ENCODE results near the gene KIAA1191.

Gene KIAA1191

GRCh38 chr5:176389135-176390123 lies 27.9 kb upstream of the KIAA1191 start:
- peak; percentile 56 for DNase-seq

- peak; percentile 82 for DNase-seq
Observed at GRCh38 chr5:176388444-176389134, 27.0 kb upstream of the KIAA1191 start, which contains the start of the genes HIGD2A and NOP16. HIGD2A (plus strand) TSS chr5:176388751; CDS start chr5:176388820, 69 bp downstream. NOP16 (minus strand) TSS chr5:176388598; CDS start chr5:176388539, 59 bp downstream.

GRCh38 chr5:176388003-176388443 lies 26.5 kb upstream of the KIAA1191 start:
- no peak for DNase-seq

DNA sequence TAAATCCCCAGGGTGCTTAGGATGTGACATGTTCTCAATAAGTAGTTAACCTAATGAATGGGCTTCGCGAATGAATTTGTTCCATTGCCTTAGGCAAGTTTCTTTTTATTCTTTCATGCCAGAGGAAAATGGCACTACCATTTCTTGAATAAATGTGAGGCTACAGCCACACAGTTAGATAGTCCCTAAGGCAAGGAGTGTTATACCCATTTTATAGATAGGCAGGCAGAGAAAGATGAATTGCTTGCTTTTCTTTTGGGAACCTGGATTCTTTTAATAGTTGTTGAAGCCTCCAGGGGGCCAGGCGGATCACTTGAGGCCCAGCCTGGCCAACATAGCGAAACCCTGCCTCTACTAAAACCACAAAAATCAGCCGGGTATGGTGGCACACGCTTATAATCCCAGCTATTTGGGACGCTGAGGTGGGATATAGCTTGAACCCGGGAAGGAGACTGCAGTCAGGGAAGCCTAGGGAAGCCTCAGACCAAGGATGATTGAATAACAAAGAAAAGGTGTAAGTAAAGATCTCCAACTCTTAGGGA lies 25.9 kb upstream of the KIAA1191 start:
- no peak for DNase-seq

DNA sequence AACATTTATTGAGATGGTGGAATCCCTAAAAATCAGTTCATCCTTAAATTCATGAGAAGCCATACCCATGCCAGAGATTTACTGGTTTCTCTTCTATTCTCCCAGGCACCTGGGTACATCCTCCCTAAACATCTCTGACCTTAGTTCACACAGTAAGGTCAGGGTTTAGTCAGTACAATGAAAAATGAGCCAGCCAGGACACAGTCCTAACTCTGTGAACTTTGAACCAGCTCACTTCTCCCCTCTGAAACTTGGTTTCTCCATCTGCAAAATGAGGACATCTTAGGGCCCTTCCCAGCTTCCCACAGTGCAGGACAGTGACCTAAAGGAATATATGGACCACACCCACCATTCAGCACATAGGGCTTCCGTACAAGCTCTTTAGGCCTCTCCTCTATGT lies 24.9 kb upstream of the KIAA1191 start:
- no peak for DNase-seq

GRCh38 chr5:176384991-176385390 lies 23.4 kb upstream of the KIAA1191 start:
- DNase-seq = no peak

GRCh38 chr5:176384366-176384930 lies 22.9 kb upstream of the KIAA1191 start:
- DNase-seq = no peak

DNA sequence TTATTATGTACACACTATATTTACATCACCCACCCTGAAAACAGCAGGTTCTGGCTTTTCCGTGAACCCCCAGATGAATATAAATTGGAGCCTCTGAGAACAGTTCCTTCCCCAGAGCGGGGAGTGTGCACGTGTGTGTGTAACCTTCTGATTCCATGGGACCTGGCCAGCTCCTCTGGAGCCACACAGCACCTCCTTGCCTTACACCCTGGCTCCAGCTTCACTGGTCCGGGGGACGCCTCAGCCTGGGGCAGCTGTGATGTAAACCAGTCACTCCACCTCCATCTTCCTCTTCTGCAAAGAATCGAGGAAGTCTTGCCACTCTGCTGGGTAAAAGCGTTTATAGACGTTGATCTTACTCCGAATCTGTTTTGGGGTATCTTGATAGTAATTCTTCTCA lies 22.4 kb upstream of the KIAA1191 start:
- DNase-seq = no peak

- no peak for DNase-seq
Observed at GRCh38 chr5:176383248-176383905, 21.8 kb upstream of the KIAA1191 start.

DNA sequence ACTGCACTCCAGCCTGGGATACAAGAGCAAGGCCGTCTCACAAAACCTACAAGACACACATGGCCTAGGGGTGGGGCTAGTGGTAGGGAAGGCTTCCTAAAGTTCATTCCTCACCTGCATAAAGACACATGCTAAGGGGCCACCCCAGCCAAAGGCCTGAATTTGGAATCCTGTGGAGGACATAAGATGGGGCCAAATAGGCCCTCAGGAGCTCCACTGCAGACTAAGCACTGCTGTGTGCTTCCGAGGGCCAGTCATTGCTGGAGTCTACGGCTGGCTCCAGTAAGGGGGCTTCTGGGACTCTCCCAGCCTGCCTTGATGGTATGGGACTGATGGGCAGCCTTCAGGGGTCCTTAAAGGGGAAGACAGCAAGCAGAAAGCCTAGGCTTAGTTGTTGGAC lies 21.2 kb upstream of the KIAA1191 start:
- DNase-seq = no peak

DNA sequence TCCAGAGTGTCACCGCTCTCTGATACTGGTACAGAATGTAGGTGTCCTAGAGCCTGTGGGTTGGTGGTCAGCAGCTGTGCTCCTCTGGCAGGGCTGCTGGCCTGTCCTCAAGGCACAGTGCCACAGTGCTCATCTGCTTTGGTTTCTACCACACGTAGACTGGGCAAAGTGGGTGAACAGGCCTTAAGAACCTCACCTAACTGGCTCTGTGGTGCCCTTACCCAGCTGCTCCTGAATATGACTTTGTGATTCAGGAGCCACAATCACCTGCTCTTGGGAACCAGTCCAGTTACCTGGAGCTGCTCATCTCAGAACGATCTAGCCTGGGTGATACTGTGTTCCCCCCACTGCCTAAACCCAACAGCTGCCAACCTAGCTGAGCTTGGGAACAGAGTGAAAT lies 20.4 kb upstream of the KIAA1191 start:
- no peak for DNase-seq

DNA sequence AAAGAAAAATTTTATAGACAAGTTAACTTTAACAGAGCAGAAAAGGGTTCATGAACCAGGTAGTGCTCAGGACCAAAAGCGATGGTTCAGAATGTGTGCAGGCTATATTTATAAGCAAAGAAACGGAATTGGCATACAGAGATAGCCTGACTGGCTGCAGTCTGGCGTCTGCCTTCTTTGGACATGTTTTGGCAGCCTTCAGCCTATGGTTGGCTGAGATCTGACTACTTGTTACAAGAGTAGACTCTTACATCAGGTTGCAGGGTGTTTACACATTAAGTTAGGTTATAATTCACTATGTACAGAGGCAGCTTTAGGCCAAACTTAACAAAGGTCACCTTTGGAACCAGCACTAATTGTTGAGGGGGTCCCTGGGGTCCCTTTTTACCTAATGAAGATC lies 19.9 kb upstream of the KIAA1191 start:
- no peak for DNase-seq

- no peak for DNase-seq
Observed at GRCh38 chr5:176379881-176380280, 18.3 kb upstream of the KIAA1191 start.

DNA sequence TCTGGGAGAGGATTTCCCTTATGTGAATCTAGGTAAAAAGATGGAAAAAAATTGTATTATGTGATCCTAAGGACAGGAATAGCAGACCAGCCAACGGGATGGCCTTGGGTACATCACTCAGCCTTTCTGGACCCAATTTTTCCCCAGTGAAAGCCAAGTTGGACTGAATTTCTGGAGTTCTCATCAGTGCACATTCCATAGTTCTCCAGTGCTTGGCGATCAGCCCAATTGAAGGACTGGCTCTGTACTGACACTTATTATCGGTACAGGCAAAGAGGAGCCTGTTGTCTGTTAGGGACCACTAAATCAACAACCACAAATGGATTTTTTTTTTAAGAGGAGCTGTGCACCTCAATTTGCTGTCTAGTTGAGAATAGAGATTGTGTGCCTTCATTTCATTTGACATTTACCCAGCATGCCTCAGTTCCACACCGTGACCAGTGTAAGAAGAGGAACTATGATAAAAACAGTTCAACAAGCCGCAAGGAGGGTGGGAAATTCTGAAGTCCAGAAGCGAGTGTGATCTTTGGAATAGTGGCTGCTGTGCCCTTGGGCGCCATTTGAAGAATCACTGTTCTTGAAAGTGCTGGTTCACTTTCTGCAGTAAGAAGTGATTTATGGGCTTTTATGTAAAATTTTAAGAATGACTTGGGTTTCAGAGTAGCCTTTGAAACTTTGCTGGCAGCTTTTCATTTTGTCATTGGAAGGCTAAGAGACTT lies 11.7 kb upstream of the KIAA1191 start:
- DNase-seq = no peak

DNA sequence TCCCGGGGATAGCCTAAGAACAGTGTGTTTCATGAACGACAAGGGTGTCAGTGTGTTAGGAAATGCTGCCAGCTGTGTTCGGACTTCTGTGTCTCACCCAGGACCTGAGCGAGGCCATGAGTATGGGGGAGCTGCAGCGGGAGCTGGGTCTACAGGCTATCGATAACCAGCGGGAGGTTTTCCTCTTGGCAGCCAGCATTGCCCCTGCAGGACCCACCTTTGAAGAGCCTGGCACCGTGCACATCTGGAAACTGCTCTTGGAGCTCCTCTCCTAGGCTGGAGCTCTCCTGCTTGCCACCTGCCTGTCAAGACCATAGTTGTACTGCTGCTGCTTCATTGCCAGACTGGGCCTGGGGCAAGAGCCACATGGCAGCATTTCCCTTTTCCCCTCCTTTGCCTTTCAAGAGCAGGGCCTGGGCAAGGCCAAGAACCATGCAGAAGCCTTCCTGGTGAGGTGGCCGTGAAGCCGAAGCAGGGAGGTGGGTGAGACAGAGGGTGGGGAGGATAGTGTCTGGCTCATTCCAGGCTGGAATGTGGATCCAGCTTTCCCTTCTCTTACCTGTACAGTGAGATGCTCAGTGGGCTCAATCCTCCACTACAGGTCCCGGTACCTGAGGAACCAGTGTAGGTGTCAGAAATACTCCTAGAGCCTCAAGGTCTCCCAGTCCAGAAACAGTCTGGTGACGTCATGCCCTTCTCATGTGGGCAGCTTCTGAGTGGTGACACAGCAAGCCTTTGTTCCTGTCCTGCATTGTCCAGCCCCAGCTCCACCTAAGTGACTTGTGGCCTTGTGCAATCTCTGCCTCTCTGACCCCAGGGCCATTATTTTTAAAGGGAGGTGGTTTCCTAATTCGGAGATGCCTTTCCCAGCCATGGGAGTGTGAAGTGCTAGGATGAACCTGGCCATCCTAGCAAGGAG lies 10.3 kb upstream of the KIAA1191 start:
- no peak for DNase-seq

DNA sequence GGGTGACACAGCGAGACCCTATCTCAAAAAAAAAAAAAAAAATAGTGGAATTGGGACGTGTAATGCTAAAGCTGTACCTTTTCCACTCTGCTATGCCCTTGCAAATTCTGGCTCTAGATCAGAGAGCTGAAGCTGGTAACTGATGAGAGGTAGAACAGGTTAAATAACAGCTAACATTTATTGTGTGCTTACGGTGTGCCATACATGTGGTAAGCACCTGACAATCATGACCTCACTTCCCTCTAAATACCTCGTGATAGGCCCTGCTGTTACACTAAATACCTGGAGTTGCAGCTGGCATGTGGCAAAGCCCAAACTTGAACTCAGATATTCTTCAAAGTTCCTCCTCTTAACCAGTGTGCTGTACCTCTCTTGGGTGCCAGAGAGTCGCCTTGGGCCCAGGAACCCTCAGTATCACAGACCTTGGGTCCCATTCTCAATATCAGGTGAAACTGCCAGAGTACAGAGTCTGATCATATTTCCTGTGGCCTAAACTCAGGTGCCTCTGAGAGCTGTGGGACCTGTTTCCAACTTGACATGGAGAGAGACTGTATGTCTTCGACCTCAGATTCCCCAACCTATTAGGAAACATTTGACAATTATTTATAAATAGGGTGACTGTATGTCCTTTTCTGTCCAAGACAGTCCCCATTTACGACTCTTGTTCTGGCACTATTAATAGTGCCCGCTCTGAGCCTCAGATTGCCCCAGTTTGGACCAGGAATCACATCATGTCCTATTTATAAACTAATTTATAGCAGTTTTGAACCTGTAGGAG lies 8.6 kb upstream of the KIAA1191 start:
- no peak for DNase-seq

DNA sequence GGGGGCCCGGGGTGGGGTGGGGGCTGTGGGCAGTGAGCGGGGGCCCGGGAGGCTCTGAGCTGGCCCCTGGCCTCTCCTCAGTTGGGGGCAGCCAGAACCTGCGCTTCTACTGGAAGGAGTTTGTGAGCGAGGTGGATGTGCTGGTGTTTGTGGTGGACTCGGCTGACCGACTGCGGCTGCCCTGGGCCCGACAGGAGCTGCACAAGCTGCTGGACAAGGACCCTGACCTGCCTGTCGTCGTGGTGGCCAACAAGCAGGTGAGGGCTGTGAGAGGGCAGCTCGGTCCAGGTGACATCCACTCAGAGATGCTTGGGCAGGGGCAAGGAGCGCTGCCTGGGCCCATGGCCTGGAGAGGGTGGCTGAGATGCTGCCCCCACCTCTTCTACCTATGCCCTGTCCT lies 7.2 kb upstream of the KIAA1191 start:
- DNase-seq = no peak

GRCh38 chr5:176366232-176366894 lies 4.8 kb upstream of the KIAA1191 start:
- DNase-seq = no peak
